ENCODE measurements around the gene GPATCH8.

GRCh38 chr17:44536090-44536953, 33.1 kb upstream of the GPATCH8 start:
- TF ChIP-seq CTCF (IDR thresholded peaks at IDR 0.05 in 2 of 3, conservative IDR thresholded peaks at IDR 0.05 in 1 of 3; ENCODE audit: insufficient read depth in 2 of 3, low read depth in 1 of 3, low read length in 3 of 3) (no peak), CHD1 (IDR thresholded peaks at IDR 0.05; ENCODE audit: low read length) (no peak), ATF7 (IDR thresholded peaks at IDR 0.05) (no peak), SIN3A (IDR thresholded peaks at IDR 0.05; ENCODE audit: borderline replicate concordance in 2 of 2, control insufficient read depth in 1 of 2, low read depth in 2 of 2, low read length in 2 of 2) (no peak), OTX1 (CRISPR knock-in tag; IDR thresholded peaks at IDR 0.05) (no peak), RERE (CRISPR knock-in tag; IDR thresholded peaks at IDR 0.05; ENCODE audit: borderline replicate concordance) (no peak), TARDBP (IDR thresholded peaks at IDR 0.05) (no peak), TAF1 (IDR thresholded peaks at IDR 0.05; ENCODE audit: control insufficient read depth, extremely low read depth, insufficient read depth, low read length, severe bottlenecking) (no peak), CHD2 (IDR thresholded peaks at IDR 0.05; ENCODE audit: low read depth, low read length) (no peak), NR2F6 (CRISPR knock-in tag; IDR thresholded peaks at IDR 0.05) (no peak), POLR2AphosphoS5 (IDR thresholded peaks at IDR 0.05; ENCODE audit: control insufficient read depth, insufficient read depth, low read depth, low read length) (no peak), NFRKB (IDR thresholded peaks at IDR 0.05; ENCODE audit: low read depth) (no peak), SETDB1 (IDR thresholded peaks at IDR 0.05; ENCODE audit: low read length) (no peak)

All from K562 (cell line).